CD4-positive, alpha-beta T cell (primary cell): Measurements from ENCODE around the gene USP40. TPM values are rescaled to one million over a fixed set of nuclear protein-coding genes. Genes with fewer than 3 reads are reported as not detected.

Experiments used
- ATAC-seq: fragments of 200-7000 bp; cut with Tn5 transposase; one replicate; pipeline ENCODE4 v1.10.0; 2022; ENCODE audit warnings: mild to moderate bottlenecking; ENCODE audit not compliant: poor library complexity
- CTCF ChIA-PET: fragments of 350-600 bp; sonication (Branson Sonifier 250); formaldehyde crosslinking; loops from one replicate; lab custom pipeline; 2021; ENCODE audit warnings: antibody characterized with exemption, inconsistent platforms; lab: Charles Lee
- POLR2A ChIA-PET: fragments of 350-600 bp; sonication (Branson Sonifier 250); formaldehyde crosslinking; loops from one replicate; lab custom pipeline; 2021; ENCODE audit warnings: antibody characterized with exemption, inconsistent platforms; lab: Charles Lee
- DNase-seq, 14 experiments: peaks; one replicate each; pipeline ENCODE4 v3.0.0-alpha.2; 2013 to 2020; ENCODE audit warnings: mixed read lengths in 2 of 14
- H3K27ac ChIP-seq, 2 donors: one replicate each; pipeline versions ENCODE4 v1.5.1 to v1.7.0; 2013; ENCODE audit warnings: low read length in 2 of 2, low read depth in 1 of 2, mild to moderate bottlenecking in 1 of 2
- H3K27me3 ChIP-seq, 2 experiments: 1 replicate in 1 of 2; 2 replicates in 1 of 2; pipeline versions ENCODE4 v1.6.1 to v1.7.0; 2013; ENCODE audit warnings: low read length in 2 of 2, control low read depth in 1 of 2, mild to moderate bottlenecking in 1 of 2, moderate library complexity in 1 of 2; ENCODE audit not compliant: insufficient read depth in 2 of 2, control insufficient read depth in 1 of 2
- H3K36me3 ChIP-seq: one replicate; pipeline ENCODE4 v1.6.1; 2013; ENCODE audit warnings: low read length, control low read depth; ENCODE audit not compliant: insufficient read depth
- H3K4me1 ChIP-seq: one replicate; pipeline ENCODE4 v1.6.1; 2013; ENCODE audit warnings: low read length, control low read depth; ENCODE audit not compliant: insufficient read depth
- H3K4me3 ChIP-seq: one replicate; pipeline ENCODE4 v1.5.1; 2013; ENCODE audit warnings: mild to moderate bottlenecking, low read length, moderate library complexity
- H3K9me3 ChIP-seq, 2 experiments: 1 replicate in 1 of 2; 2 replicates in 1 of 2; pipeline versions ENCODE4 v1.6.1 to v1.7.0; 2013; ENCODE audit warnings: low read length in 2 of 2, mild to moderate bottlenecking in 2 of 2, control low read depth in 1 of 2, moderate library complexity in 1 of 2; ENCODE audit not compliant: control insufficient read depth in 1 of 2, insufficient read depth in 1 of 2
- H3K27ac Mint-ChIP-seq: one replicate; pipeline ENCODE4 v1.8.0; 2020; ENCODE audit warnings: mixed read lengths
- H3K27me3 Mint-ChIP-seq: one replicate; pipeline ENCODE4 v1.8.0; 2021; ENCODE audit warnings: mixed read lengths
- H3K36me3 Mint-ChIP-seq: one replicate; pipeline ENCODE4 v1.8.0; 2021; ENCODE audit warnings: low read depth, mixed read lengths
- H3K4me1 Mint-ChIP-seq: one replicate; pipeline ENCODE4 v1.8.0; 2021; ENCODE audit warnings: low read depth, mixed read lengths
- H3K4me3 Mint-ChIP-seq: one replicate; pipeline ENCODE4 v1.8.0; 2020; ENCODE audit warnings: mild to moderate bottlenecking, mixed read lengths
- H3K9me3 Mint-ChIP-seq: one replicate; pipeline ENCODE4 v1.8.0; 2020; ENCODE audit warnings: mixed read lengths
- intact Hi-C, 2 experiments: fragments of 100-400 bp; cut with DNase I in 1 of 2; cut with micrococcal nuclease in 1 of 2; formaldehyde crosslinking; loops; one replicate each; pipeline versions ENCODE4 v1.15.1 to v1.9.0; 2023 to 2025; cut with DNase I, micrococcal nuclease
- total RNA-seq, 174 experiments: library from RNA in 2 of 174; stranded (reverse) in 2 of 174; gene quantifications; one replicate each; pipeline ENCODE4 v1.2.3 and lab custom pipeline; 2021 to 2026
- TF ChIP-seq, protein P1 (sequence below): fragments of 200-600 bp; IDR thresholded peaks from one replicate; pipeline ENCODE4 v1.8.0; 2022; ENCODE audit warnings: antibody characterized with exemption, mild to moderate bottlenecking

USP40 gene
- total RNA-seq, 2 experiments from 2014 or later = 7.2 to 8.7 TPM

DNA sequence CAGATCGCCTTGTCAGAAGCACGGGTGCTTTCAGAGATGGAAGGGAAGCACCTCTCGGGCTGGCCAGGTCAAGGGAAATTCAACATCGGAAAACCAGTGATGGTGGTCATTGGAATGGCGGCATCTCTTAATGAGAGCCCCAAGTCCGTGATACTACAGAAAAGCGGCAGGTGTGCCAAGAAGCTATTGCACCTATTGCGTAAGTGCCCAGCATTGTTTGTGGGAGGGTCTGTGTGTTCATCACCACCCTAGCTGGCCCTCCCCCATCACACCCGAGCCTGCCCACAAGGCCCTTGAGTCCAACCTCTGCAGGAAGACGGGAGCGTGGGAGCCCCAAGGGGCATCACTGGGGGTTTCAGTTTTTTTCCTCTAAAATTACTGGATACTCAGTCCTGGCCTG lies 111.6 kb downstream of the USP40 start:
- H3K27ac Mint-ChIP-seq = no peak overlapping the region
- H3K9me3 Mint-ChIP-seq = no peaks in the 10 kb centered on the region
- Histone ChIP-seq H3K27ac (no peak overlapping the region), H3K4me3 (no peak overlapping the region), H3K36me3 (peaks cover 95% of the 10 kb centered on the region), H3K9me3 (no peaks in the 10 kb centered on the region), H3K27me3 (no peaks in the 10 kb centered on the region), H3K4me1 (no peaks in the 10 kb centered on the region)
- DNase-seq (no peak), ATAC-seq (no peak)
- no peaks in the 10 kb centered on the region for H3K4me1 Mint-ChIP-seq
- no peaks in the 10 kb centered on the region for H3K27me3 Mint-ChIP-seq
- POLR2A ChIA-PET = no interaction called here
- CTCF ChIA-PET = no interaction called here
- H3K36me3 Mint-ChIP-seq = peaks cover 93% of the 10 kb centered on the region
- intact Hi-C loops = no loop called here
- no peak overlapping the region for H3K4me3 Mint-ChIP-seq
- TF ChIP-seq, protein P1, sequence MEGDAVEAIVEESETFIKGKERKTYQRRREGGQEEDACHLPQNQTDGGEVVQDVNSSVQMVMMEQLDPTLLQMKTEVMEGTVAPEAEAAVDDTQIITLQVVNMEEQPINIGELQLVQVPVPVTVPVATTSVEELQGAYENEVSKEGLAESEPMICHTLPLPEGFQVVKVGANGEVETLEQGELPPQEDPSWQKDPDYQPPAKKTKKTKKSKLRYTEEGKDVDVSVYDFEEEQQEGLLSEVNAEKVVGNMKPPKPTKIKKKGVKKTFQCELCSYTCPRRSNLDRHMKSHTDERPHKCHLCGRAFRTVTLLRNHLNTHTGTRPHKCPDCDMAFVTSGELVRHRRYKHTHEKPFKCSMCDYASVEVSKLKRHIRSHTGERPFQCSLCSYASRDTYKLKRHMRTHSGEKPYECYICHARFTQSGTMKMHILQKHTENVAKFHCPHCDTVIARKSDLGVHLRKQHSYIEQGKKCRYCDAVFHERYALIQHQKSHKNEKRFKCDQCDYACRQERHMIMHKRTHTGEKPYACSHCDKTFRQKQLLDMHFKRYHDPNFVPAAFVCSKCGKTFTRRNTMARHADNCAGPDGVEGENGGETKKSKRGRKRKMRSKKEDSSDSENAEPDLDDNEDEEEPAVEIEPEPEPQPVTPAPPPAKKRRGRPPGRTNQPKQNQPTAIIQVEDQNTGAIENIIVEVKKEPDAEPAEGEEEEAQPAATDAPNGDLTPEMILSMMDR = no peak

DNA sequence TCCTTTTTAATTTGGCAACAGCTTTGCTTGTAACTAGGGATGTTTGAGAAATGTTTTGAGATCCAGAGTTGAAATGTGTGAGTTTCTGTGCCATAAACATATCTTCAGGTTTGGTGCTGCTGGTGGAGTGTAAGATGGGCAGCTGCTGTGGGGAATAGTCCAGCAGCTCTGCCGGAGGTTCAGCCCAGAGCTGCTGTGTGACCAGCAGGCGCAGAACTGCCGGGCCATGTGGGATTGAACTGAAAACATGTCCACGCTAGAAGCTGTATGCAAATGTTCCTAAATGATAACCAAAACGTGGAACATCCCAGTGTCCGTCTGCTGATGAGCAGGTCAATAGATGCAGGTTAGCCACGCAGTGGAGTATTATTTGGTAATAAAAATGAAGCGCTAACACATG lies 112.7 kb downstream of the USP40 start:
- H3K9me3 ChIP-seq = no peaks in the 10 kb centered on the region
- no peaks in the 10 kb centered on the region for H3K27me3 ChIP-seq
- Mint-ChIP-seq H3K4me3 (no peak overlapping the region), H3K27me3 (no peaks in the 10 kb centered on the region), H3K36me3 (peaks cover 93% of the 10 kb centered on the region), H3K9me3 (no peaks in the 10 kb centered on the region), H3K27ac (no peak overlapping the region), H3K4me1 (no peaks in the 10 kb centered on the region)
- no peak for DNase-seq
- TF ChIP-seq, protein P1 = no peak
- ChIA-PET POLR2A (interaction anchor here (1.0 kb wide), 1 partner anchor 32 kb away, joined by 4 read pairs; no protein-coding TSS in a partner anchor), CTCF (no interaction called here)
- no peak overlapping the region for H3K27ac ChIP-seq
- no peak for ATAC-seq
- H3K4me3 ChIP-seq = no peak overlapping the region
- intact Hi-C loops = no loop called here
- H3K36me3 ChIP-seq = peaks cover 95% of the 10 kb centered on the region
- no peaks in the 10 kb centered on the region for H3K4me1 ChIP-seq

DNA sequence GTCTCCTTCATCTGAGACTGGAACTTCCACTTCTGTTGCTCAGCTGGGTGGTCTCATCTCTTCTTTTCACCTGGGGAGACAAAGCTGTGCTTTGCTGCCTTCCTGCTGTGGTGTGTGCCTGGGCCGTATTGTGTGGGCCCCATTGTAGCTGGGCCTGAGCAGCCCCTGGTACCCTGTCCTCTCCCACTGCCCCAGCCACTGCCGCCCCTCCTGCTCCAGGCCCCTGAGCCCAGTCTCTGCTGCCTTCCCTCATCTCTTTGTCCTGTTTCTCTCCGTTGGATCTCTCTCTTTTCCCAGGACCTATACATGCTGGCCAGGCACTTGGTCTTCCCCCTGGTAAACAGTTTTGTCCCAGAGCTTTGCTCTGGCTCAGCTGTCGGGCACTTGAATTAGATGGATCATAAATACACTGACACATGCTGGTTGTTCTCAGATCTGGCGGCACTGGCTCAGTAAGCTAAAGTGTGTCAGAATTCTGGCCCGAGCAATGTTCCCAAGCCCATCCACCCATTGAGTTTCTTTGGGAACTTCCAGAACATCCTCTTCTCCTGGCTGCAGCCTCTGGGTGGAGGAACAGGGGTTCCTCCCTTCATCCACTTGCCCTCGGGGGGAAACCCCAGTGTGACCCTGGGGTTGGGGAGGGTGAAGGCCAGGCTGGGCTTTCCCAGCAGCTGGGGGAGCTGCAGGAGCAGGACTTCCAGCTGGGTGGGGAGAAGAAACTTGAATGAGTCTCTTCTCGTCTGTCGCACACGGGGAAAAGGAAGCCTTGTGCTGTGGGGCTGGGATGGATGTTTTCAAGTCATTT lies 113.3 kb downstream of the USP40 start:
- DNase-seq = no peak
- H3K4me1 ChIP-seq = no peaks in the 10 kb centered on the region
- H3K36me3 Mint-ChIP-seq = peaks cover 95% of the 10 kb centered on the region
- H3K27me3 ChIP-seq = no peaks in the 10 kb centered on the region
- intact Hi-C loops = no loop called here
- no peaks in the 10 kb centered on the region for H3K4me1 Mint-ChIP-seq
- ATAC-seq = no peak
- no peaks in the 10 kb centered on the region for H3K27me3 Mint-ChIP-seq
- no peaks in the 10 kb centered on the region for H3K9me3 Mint-ChIP-seq
- ChIA-PET CTCF (interaction anchor here (1.1 kb wide), 1 partner anchor 10 kb away, joined by 3 read pairs; no protein-coding TSS in a partner anchor), POLR2A (interaction anchor here (1.0 kb wide), 1 partner anchor 32 kb away, joined by 4 read pairs; no protein-coding TSS in a partner anchor)
- peaks cover 98% of the 10 kb centered on the region for H3K36me3 ChIP-seq
- H3K27ac ChIP-seq = no peak overlapping the region
- no peak overlapping the region for H3K4me3 Mint-ChIP-seq
- no peak overlapping the region for H3K27ac Mint-ChIP-seq
- no peaks in the 10 kb centered on the region for H3K9me3 ChIP-seq
- H3K4me3 ChIP-seq = no peak overlapping the region
- TF ChIP-seq, protein P1 = no peak
